Chondrocyte (in vitro differentiated cells): ENCODE measurements around the gene LARP4B. TPM values are rescaled to one million over a fixed set of nuclear protein-coding genes. Genes with fewer than 3 reads are reported as not detected.

Experiments
- DNase-seq: peaks from one replicate; pipeline ENCODE4 v3.0.0; 2021; ENCODE audit warnings: mixed read lengths, low spot score
- H3K27ac Mint-ChIP-seq: one replicate; pipeline ENCODE4 v1.8.0; 2021; ENCODE audit warnings: mild to moderate bottlenecking, moderate library complexity, mixed read lengths; ENCODE audit not compliant: unreplicated experiment
- H3K27me3 Mint-ChIP-seq: 2 replicates; pipeline ENCODE4 v1.8.0; 2021; ENCODE audit warnings: low read depth, mixed read lengths
- H3K36me3 Mint-ChIP-seq: 2 replicates; pipeline ENCODE4 v1.8.0; 2021; ENCODE audit warnings: low read depth, mixed read lengths
- H3K4me1 Mint-ChIP-seq: 2 replicates; pipeline ENCODE4 v1.8.0; 2021; ENCODE audit warnings: low read depth, mild to moderate bottlenecking, mixed read lengths
- H3K4me3 Mint-ChIP-seq: one replicate; pipeline ENCODE4 v1.8.0; 2021; ENCODE audit warnings: mild to moderate bottlenecking, moderate library complexity, mixed read lengths; ENCODE audit not compliant: unreplicated experiment
- H3K9me3 Mint-ChIP-seq: 2 replicates; pipeline ENCODE4 v1.8.0; 2021; ENCODE audit warnings: low read depth, mixed read lengths
- CTCF ChIP-seq: fragments of 200-600 bp; sonication (generic); IDR thresholded peaks from 2 replicates; pipeline ENCODE4 v1.5.0; 2021; ENCODE audit warnings: antibody characterized with exemption, mild to moderate bottlenecking, moderate library complexity
- total RNA-seq: library from RNA; stranded (reverse); gene quantifications from 3 replicates; pipeline ENCODE4 v1.2.1, GENCODE V29; 2021

The LARP4B gene
- total RNA-seq, 1 donor from 2014 or later: 67.1 TPM

- peak overlapping the region; percentile 89 for H3K27ac Mint-ChIP-seq
- H3K4me3 Mint-ChIP-seq: no peak overlapping the region
- H3K4me1 Mint-ChIP-seq: peaks cover 28% of the 10 kb centered on the region
- no peaks in the 10 kb centered on the region for H3K27me3 Mint-ChIP-seq
- TF ChIP-seq CTCF: no peak
- H3K9me3 Mint-ChIP-seq: no peaks in the 10 kb centered on the region
- peaks cover 17% of the 10 kb centered on the region for H3K36me3 Mint-ChIP-seq
- DNase-seq: no peak
These were observed 52.6 kb downstream of the LARP4B start for GRCh38 chr10:878895-879294.

GRCh38 chr10:878333-878759, 53.2 kb downstream of the LARP4B start:
- Mint-ChIP-seq H3K27me3 (no peaks in the 10 kb centered on the region), H3K4me1 (peaks cover 28% of the 10 kb centered on the region), H3K27ac (peak overlapping the region; percentile 62), H3K4me3 (no peak overlapping the region), H3K9me3 (no peaks in the 10 kb centered on the region), H3K36me3 (peaks cover 16% of the 10 kb centered on the region)
- TF ChIP-seq CTCF: no peak
- no peak for DNase-seq

GRCh38 chr10:876438-876837, 55.1 kb downstream of the LARP4B start:
- H3K36me3 Mint-ChIP-seq: peaks cover 21% of the 10 kb centered on the region
- no peaks in the 10 kb centered on the region for H3K27me3 Mint-ChIP-seq
- H3K27ac Mint-ChIP-seq: no peak overlapping the region
- DNase-seq: no peak
- H3K4me1 Mint-ChIP-seq: peaks cover 34% of the 10 kb centered on the region
- no peak overlapping the region for H3K4me3 Mint-ChIP-seq
- no peaks in the 10 kb centered on the region for H3K9me3 Mint-ChIP-seq
- TF ChIP-seq CTCF: no peak

- peaks cover 20% of the 10 kb centered on the region for H3K36me3 Mint-ChIP-seq
- H3K4me3 Mint-ChIP-seq: no peak overlapping the region
- no peaks in the 10 kb centered on the region for H3K27me3 Mint-ChIP-seq
- H3K4me1 Mint-ChIP-seq: peaks cover 28% of the 10 kb centered on the region
- TF ChIP-seq CTCF: no peak
- no peak for DNase-seq
- peak overlapping the region; percentile 53 for H3K27ac Mint-ChIP-seq
- H3K9me3 Mint-ChIP-seq: no peaks in the 10 kb centered on the region
These were observed 58.5 kb downstream of the LARP4B start for GRCh38 chr10:873020-873419.

- DNase-seq: no peak
- H3K27me3 Mint-ChIP-seq: no peaks in the 10 kb centered on the region
- peaks cover 18% of the 10 kb centered on the region for H3K36me3 Mint-ChIP-seq
- TF ChIP-seq CTCF: no peak
- no peaks in the 10 kb centered on the region for H3K9me3 Mint-ChIP-seq
- no peak overlapping the region for H3K4me3 Mint-ChIP-seq
- H3K27ac Mint-ChIP-seq: no peak overlapping the region
- peaks cover 33% of the 10 kb centered on the region for H3K4me1 Mint-ChIP-seq
These were observed 59.5 kb downstream of the LARP4B start for GRCh38 chr10:871951-872403.
